ENCODE measurements around the gene ERBB4.

ERBB4 gene

DNA sequence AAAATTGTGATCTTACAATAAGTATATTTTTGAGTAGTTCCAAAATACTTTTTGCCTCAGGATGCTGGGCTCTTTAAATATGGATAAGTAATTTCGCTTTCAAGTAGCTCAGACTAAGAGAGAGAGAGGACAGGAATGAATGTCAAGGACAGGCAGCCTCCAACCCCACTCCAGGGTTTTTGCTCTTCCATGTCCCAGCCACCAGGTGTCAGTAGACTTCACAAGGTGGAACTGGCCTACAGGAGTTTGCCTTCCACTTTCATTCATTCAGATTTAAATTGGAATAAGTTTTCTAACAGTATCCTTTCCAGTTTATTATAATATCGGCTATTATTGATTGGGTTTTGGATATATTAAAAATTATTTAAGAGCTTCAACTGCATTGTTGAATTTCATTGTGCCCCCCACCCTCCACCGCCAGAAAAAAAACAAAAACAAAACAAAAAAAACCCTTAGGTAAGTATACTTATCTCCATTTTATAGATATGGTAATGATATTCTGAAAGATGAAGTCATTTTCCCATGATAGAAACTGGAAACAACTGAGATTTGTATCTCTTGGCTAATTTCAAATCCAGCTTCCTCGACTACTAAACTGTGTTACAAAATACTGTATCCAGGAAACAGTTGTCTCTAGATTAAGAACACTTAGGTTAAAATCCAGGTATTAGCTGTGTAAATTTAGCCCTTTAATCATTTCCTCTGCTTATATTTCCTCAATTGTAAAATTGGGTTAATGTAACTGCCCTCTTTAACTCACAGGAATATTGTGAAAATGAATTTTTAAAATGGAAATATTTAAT lies 793.1 kb downstream of the ERBB4 start:
- TF ChIP-seq GATA3 (IDR thresholded peaks at IDR 0.05; ENCODE audit: low read depth, low read length) (no peak), GATA2 (IDR thresholded peaks at IDR 0.05; ENCODE audit: low read depth, low read length) (no peak)

- TF ChIP-seq GATA3 (IDR thresholded peaks at IDR 0.05; ENCODE audit: low read depth, low read length) (no peak; the same call in 1 of the 2 replicates), GATA2 (IDR thresholded peaks at IDR 0.05; ENCODE audit: low read depth, low read length) (peak; percentile 34; the same call in 1 of the 2 replicates)
Measured at GRCh38 chr2:211744379-211744778, 794.2 kb downstream of the ERBB4 start.

- TF ChIP-seq GATA2 (IDR thresholded peaks at IDR 0.05; ENCODE audit: low read depth, low read length), result no peak
- TF ChIP-seq GATA3 (IDR thresholded peaks at IDR 0.05; ENCODE audit: low read depth, low read length), result no peak
Measured at GRCh38 chr2:211741966-211742365, 796.6 kb downstream of the ERBB4 start.

DNA sequence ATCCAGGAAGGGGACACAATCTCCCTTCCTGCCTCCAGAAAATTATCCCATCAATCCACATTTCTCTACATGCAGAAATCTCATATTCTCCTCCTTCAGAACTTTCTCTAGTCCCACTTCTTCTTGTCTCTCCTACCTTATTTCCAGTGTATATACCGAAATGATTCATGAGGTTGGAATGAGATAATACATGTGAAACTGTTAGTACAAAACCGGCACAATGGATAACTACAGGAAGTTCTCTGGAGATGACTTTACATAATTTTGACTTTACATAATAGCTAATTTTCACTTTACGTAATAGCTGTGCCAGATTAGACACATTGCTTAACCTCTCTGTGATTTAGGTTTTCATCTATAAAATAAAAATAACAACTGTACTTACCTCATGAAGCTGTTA lies 801.3 kb downstream of the ERBB4 start:
- no peak for TF ChIP-seq GATA2 (IDR thresholded peaks at IDR 0.05; ENCODE audit: low read depth, low read length)
- no peak for TF ChIP-seq GATA3 (IDR thresholded peaks at IDR 0.05; ENCODE audit: low read depth, low read length)

- TF ChIP-seq GATA3 (IDR thresholded peaks at IDR 0.05; ENCODE audit: low read depth, low read length), result no peak
- TF ChIP-seq GATA2 (IDR thresholded peaks at IDR 0.05; ENCODE audit: low read depth, low read length), result no peak
Measured at GRCh38 chr2:211730215-211730614, 808.4 kb downstream of the ERBB4 start.

- TF ChIP-seq GATA2 (IDR thresholded peaks at IDR 0.05; ENCODE audit: low read depth, low read length) (no peak), GATA3 (IDR thresholded peaks at IDR 0.05; ENCODE audit: low read depth, low read length) (no peak)
Measured at GRCh38 chr2:211729433-211729832, 809.2 kb downstream of the ERBB4 start.

DNA sequence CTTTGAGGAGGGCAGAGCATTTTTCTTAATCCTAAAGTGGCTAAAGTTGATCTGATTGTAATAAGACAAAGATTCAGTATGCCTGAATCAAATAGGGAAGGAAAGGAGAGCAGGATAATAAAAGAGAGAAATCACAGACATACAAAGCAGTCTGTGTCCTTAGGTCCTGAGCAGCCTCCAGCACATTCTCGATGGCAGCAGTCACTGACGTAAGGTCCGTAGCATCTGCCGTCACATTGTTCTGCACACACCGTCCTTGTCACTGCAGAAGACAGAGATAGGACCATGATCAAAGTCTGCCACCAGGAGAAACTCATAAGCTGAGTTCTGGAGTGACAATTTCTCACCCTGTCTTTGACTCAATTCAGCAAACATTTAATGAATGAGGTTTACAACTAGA lies 813.7 kb downstream of the ERBB4 start:
- TF ChIP-seq GATA2 (IDR thresholded peaks at IDR 0.05; ENCODE audit: low read depth, low read length) (no peak), GATA3 (IDR thresholded peaks at IDR 0.05; ENCODE audit: low read depth, low read length) (no peak)

DNA sequence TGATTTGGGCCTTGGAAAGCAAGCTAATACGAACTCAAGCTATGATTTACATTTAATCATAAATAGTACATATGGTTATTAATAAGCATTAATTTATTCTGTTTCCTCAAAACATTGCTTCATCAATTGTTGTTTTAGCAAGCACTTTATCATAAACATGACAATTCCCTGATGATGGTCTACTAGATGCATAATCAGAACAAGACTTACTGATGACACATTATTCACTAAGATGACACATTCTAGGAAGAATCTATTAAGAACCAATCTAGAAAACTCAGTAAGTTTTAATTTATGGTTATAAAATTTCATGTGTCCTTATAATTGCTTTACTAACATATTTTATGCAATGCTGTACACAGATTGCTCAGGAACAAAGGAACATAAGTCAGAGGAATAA lies 815.2 kb downstream of the ERBB4 start:
- TF ChIP-seq GATA2 (IDR thresholded peaks at IDR 0.05; ENCODE audit: low read depth, low read length) (no peak), GATA3 (IDR thresholded peaks at IDR 0.05; ENCODE audit: low read depth, low read length) (no peak)

DNA sequence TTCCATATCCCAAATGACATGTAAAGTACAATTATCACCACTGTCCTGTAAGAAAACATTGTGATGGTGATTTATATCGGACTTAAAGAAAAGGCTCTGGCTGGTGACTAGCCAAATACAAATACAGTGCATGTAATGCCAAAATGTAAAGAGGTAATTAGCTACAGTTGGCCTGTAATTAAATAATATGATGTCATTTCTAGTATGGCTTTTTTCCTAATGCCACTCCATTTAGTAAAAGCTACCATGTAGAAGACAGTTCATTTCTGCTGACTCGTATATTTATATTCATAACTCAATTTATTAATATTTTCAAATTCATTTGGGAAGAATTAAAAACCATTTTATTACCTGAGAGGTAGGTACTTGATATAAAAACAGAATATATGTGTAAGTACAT lies 815.7 kb downstream of the ERBB4 start:
- no peak for TF ChIP-seq GATA2 (IDR thresholded peaks at IDR 0.05; ENCODE audit: low read depth, low read length)
- TF ChIP-seq GATA3 (IDR thresholded peaks at IDR 0.05; ENCODE audit: low read depth, low read length), result no peak

DNA sequence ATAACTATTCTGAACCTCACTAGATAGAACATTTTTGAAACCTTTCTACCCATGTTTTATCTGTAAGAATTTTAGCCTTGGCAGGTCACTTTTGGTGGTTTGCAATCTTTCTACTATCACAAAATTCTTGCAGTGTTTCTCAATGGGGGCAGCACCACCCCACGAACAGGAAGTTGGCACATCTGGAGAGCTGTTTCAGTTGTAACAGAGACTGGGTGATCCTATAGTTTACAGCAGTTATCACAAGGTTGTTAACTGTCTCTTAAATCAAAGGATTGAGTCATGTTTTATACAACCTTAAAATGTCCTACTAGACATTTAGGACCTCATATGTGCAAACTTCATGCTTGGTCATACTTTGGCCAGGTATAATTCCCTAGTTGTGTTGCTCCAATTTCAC lies 829.2 kb downstream of the ERBB4 start:
- TF ChIP-seq GATA3 (IDR thresholded peaks at IDR 0.05; ENCODE audit: low read depth, low read length) (no peak), GATA2 (IDR thresholded peaks at IDR 0.05; ENCODE audit: low read depth, low read length) (no peak)

DNA sequence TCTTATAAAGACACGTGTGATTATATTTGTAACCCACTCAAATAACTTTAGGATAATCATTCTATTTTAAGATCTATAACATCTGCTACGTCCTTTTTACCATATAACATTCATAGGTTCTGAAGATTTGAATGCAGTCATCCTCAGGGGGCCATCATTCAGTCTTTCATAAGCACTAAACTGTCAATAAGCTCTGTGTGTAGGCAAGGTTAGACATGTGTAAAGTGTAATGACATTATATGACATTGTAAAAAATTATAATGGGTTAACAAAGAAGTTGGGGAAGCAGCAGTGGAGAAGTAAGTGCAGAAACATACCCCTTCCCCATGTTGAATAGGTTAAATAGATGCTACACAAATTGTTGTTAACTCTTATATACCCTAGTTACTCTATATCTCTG lies 845.9 kb downstream of the ERBB4 start:
- no peak for TF ChIP-seq GATA3 (IDR thresholded peaks at IDR 0.05; ENCODE audit: low read depth, low read length)
- no peak for TF ChIP-seq GATA2 (IDR thresholded peaks at IDR 0.05; ENCODE audit: low read depth, low read length)

GRCh38 chr2:211690736-211691135 lies 847.9 kb downstream of the ERBB4 start:
- no peak for TF ChIP-seq GATA3 (IDR thresholded peaks at IDR 0.05; ENCODE audit: low read depth, low read length)
- TF ChIP-seq GATA2 (IDR thresholded peaks at IDR 0.05; ENCODE audit: low read depth, low read length), result no peak

- TF ChIP-seq GATA2 (IDR thresholded peaks at IDR 0.05; ENCODE audit: low read depth, low read length) (no peak), GATA3 (IDR thresholded peaks at IDR 0.05; ENCODE audit: low read depth, low read length) (no peak)
Measured at GRCh38 chr2:211688196-211688595, 850.4 kb downstream of the ERBB4 start.

- TF ChIP-seq GATA2 (IDR thresholded peaks at IDR 0.05; ENCODE audit: low read depth, low read length) (no peak), GATA3 (IDR thresholded peaks at IDR 0.05; ENCODE audit: low read depth, low read length) (no peak)
Measured at GRCh38 chr2:211674715-211675114, 863.9 kb downstream of the ERBB4 start.

GRCh38 chr2:211673133-211673905 lies 865.3 kb downstream of the ERBB4 start:
- TF ChIP-seq GATA3 (IDR thresholded peaks at IDR 0.05; ENCODE audit: low read depth, low read length) (no peak), GATA2 (IDR thresholded peaks at IDR 0.05; ENCODE audit: low read depth, low read length) (no peak)

Measured in SH-SY5Y (cell line).